NOMO-1 treated with DMSO at 0.1 percent for 48 hours (cell line): Measurements from ENCODE around the gene KRT5.

Experiments used
- DNase-seq: peaks from one replicate; lab custom pipeline; 2025; ENCODE audit not compliant: unreplicated experiment; lab: John Stamatoyannopoulos, UW

KRT5 gene

DNA sequence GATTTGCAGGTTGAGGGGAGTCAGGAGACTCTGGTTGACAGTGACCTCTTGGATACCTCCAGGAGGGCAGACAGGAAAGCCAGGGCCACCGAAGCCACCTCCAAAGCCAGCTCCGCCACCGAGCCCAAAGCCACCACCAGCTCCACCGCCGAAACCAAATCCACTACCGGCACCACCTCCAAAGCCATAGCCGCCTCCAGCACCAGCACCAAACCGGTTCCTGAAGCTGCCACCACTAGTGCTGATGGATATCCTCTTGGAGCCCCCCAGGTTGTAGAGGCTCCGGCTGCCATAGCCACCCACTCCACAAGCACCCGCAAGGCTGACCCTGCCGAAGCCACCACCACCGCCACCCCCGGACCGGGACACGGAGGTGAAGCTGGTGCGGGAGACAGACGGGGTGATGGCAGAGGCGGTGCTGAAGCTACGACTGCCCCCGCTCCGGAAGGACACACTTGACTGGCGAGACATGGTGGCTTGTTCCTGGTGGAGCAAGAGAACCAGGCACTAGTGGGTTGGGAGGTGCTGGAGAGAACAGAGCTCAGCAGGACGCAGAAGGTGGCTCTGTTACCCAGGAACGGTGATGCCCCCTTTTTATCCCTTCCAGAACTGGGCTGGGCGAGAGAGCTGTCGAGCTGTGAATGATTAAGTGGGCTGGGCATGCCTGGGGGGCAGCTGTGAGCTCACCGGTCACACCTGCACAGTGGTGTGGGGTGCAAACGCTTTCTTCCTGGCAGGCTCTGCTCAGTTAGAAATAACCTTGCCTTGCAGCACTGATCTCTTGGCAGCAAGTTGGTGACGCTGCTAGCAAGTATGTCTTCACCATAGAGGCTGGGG is at the start of gene KRT5:
Gene KRT5, minus strand, starts transcription at position 569 of the 837 bp plus-strand sequence. Its CDS starts 98 bp downstream, at position 471.
- no peak for DNase-seq

DNA sequence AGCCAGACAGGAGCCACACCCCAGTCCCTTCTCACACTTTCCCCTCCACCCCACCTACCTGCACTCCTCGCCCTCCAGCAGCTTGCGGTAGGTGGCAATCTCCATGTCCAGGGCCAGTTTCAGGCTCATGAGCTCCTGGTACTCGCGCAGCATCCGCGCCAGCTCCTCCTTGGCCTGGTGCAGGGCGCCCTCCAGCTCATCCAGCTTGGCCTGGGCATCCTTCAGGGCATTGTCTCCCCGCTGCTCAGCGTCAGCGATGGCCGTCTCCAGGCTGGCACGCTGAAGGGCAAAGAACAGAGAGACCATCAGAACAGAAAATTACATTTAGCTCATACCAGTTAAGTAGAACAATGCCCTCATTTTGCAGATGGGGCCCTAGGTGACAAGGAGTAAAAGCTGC is 47.9 kb upstream of the KRT5 start:
- no peak for DNase-seq

DNA sequence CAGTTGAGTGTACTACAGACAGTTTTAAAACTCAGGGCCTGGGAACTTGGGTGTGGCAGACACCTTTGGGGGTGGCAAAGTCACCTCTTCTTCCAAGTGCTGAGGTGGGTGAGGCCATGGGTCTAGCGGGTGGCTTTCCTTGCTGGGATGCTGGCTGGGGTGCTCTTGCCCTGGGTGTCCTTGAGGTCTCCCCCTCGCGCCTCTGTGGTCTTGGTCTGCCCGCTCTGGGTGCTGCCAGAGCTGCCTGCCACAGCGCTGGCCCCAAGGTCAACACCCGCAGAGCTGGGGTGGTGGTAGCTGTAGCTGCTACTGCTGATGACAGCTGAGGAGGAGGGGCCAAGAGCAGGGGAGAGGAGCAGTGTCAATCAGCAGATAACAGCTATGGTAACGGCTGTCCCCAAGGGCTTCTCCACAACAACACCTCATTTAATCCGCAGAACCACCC is 46.7 kb upstream of the KRT5 start:
- DNase-seq, result no peak

DNA sequence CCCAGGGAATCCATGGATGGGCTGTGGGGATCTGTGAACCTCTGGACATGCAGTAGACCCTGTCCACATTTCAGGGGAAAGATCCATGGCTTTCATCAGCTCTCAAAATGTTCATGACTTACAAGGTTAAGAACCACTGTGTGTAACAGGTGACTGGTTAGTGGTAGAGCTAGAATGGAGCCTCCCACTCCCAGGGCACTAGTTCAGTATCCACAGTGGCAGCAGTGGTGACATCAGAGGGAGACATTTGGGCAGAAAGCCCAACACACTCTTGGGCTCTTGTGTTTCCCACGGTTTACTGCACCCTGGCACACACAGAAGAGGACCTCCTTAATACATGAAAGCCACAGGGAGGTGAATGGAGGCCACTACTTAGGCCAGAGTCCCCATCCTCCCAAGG is 44.4 kb upstream of the KRT5 start:
- DNase-seq, result no peak

DNA sequence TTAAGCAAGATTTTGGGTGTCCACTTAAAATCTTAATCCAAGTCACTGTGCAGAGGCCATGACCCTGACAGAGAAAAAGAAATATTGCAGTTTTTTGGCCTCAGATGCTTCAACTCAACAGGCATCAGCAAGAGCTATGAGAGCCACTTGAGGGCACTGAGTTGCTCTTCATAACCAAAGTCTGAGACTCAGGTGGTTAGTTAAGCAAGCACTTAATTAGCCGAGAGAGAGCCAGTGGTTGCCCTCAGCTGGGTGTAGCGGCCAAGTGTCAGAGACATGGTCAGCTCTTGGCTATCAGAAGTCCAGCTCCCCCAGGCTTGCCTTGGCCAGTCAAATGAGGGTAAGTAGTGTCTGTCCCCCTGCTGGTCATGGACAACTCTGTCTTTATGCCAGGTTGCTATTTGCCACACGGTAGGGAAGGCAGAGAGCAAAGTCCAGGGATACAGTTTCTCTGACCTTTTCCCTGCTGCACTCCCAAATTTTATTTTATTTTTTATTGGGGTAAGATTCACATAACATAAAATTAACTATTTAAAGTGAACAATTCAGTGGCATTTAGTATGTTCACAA is 41.8 kb upstream of the KRT5 start:
- no peak for DNase-seq

DNA sequence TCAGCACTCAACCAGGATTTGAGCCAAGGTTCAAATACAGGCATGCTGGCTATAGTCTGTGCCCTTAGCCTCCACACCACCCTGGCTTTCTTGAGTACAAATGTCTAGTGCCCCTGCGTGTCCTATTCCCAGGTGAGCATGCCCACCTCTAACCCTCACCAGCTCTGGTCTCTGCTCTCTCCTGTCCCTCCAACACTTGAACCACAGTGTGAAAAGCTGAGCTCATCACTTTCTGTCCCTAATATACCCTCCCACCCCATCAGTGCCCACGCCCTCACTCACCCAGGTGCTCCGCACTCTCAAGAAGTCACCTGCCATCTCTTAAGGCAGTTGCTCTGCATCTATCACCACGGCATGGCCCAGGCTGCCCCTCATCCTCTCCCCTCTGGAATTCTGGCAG is 39.8 kb upstream of the KRT5 start:
- no peak for DNase-seq

DNA sequence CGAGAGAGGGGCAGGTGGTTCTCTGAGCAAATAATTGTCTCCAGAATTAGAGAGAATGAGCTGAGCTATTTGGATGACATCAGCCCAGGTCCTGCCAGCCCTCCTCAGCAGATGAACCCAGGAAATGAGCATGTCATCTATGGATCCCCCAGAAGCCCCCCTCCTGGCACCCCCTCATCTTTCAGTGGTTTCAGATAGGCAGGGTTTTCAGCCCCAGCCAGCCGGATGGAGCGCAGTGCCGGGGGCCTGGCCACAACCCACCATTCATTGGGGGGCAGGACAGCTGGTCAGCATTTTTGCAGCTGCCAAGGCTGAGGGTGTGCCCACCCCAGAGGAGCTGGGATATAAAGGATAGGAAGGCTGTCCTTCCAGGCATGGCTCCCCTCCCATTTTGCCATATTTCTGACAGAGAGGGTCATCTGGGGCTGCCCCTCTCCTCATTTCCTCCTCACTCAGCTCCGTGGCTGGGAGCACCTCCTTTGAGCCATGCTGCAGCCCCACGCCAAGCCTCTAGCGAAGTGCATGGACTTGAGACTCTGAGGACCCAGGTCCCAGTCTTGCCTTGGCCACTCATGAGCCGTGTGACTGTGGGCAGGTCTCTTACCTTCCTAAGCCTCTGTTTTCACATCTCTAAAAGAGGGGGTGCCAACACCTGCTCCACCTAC is 38.7 kb upstream of the KRT5 start:
- DNase-seq, result no peak

DNA sequence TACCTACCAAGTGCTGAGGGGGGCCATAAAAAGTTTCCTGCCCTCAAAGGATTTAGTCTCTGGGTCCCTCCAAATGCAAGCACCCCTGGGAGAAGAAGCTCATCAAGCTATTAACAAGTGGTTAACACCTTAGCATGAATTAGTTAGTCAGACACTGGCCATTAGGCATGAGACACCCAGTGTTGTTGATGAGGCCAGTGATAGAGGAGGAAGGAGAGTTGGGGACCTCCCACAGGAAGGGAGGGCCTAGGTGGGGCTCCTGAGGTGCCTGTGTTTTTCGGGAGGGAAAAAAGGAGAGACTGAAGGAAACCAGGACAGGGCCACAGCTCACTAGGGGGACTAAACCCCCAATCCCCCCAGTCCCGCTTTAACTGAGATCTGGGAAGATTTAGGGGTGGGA is 37.3 kb upstream of the KRT5 start:
- DNase-seq, result no peak

DNA sequence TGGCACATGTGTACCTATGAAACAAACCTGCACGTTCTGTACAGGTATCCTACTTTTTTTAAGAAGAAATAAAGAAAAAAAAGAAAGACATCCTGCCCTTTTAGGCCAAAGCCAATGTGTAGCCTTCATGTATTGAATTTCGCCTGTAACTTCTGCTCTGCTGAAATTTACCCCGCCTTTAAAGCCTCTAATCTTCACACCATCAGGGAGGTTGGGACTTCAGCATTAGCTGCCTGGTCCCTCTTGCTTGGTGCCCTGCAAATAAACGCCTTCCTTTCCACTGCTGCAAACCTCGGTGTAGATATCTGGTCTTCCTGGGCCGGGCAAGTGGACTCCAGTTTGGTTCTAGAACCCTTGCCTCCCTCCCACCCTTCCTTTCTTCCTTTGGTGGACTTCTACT is 35.4 kb upstream of the KRT5 start:
- no peak for DNase-seq

DNA sequence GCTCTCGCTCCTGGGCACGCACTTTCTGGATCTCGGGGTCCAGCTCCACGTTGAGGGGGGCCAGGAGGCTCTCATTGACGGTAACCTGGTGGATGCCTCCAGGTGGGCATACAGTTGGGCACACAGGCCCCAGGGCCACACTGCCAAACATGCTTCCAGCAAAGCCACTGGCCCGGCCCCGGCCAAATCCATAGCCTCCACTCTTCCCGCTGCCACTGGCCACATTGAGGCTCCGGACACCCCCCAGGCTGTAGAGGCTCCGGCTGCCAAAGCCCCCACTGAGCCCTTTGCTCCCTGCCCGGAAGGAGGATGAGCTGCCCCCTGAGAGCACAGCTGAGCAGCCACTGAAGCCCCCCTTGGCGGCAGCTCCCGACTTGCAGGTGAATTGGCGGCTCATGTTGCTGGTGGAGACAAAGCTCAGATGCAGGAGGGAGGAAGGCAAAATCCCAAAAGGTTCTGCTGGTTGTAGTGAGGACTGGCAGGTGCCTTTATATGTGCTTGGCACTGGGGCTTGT is 32.5 kb upstream of the KRT5 start, which contains the start of gene KRT71:
Gene KRT71, minus strand, starts transcription at position 465 of the 515 bp plus-strand sequence. Its CDS starts 68 bp downstream, at position 397.
- no peak for DNase-seq

DNA sequence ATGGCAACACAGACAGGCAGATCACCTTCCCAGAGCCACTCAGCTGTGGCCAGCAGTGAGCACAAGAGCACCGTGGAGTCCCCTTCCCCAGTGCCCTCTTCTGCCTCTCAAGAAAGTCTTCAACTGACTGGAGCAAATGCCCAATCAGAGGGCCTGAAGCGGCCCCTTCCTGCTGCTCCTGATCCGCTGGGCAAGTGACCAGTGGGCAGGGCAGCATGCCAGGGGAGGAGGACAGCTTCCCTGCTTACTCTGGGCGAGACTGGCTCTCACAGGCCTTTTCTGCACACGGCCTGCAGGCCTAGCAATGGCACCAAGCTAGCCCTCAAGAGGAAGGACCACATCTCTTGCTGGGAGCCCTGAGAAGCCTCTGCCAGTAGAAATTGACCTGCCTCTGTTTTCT is 31.9 kb upstream of the KRT5 start:
- DNase-seq, result no peak

DNA sequence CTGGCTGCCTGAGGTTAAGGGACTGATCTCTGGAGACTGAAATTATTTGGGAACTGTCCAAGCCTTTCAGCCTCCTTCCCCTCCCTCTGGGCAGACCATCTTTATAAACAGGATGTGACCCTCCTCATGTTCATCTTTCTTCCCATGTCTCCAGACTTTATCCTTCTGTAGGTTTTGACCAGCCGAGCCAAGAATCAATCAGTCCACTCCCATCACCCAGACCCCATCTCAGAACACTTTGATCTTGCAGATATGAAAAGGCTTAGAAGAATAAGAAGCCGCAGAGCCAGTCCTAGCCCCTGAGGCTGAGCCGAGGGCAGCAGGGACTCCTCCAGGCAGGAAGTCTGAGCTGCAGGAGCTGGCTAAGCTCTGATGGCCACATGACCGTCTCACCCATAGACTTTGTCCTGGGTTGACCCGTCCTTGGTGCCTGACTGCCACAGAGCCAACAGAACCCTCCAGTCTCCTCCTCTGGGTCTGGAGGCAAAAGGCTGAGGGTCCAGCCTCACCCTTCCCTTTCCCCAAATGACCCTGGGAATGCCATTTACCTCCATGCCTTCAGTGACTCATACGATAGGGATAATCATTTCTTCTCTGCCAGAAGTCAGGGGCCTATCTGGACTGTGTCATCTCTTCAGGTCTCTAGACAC is 31.1 kb upstream of the KRT5 start:
- no peak for DNase-seq

DNA sequence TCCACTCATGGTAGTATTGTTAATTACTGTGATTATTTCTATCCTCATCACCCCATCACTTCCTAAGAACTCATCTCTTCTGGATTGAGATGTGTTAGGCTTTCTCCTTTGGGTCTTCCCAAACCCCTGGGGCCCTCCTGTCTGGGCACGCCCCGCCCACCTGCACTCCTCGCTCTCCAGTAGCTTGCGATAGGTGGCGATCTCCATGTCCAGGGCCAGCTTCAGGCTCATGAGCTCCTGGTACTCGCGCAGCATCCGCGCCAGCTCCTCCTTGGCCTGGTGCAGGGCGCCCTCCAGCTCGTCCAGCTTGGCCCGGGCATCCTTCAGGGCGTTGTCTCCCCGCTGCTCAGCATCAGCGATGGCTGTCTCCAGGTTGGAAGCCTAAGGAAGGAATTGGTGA is 25.9 kb upstream of the KRT5 start:
- no peak for DNase-seq

DNA sequence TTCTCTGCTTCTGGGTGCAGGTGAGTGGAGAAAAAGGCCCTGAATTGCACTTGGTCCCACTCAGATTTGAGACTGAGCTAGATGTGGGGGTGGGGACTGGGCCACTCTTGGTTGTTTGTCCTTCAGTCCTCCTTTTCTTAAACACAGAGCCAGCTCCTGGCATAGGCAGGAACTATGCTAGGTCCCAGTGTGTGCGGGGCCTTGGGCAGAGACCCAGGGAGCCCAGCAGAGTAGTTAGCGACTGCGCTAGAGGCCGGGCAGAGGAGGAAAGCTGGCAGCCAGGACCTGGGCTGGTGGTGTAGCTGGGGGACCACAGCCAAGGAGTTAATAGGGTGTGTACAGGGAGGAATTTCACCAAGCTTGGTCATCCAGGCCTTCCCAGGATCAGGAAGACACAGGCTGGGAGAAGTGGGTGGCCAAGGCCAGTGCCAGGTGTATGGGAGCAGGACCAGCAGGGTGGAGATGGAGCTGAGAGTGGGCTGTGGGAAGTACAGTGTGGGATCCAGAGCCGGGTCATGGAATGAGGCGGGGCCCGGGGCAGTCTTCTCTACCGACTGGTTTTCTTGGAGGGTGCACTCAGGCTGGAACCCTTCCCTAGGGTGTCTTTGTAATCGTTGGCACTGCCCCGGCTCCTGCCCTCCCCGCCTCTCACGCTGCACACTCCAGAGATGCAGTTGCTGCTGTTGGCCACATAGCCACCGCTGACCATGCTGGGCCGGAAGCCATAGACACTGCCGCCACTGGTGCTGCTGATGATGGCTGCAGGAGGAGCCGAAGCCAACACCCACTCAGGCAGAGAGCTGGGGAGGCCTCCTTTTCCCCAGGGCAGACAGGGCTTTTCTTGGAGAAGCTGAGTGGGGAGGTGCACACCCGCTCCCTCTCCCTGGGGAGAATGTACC is 24.0 kb upstream of the KRT5 start:
- no peak for DNase-seq

DNA sequence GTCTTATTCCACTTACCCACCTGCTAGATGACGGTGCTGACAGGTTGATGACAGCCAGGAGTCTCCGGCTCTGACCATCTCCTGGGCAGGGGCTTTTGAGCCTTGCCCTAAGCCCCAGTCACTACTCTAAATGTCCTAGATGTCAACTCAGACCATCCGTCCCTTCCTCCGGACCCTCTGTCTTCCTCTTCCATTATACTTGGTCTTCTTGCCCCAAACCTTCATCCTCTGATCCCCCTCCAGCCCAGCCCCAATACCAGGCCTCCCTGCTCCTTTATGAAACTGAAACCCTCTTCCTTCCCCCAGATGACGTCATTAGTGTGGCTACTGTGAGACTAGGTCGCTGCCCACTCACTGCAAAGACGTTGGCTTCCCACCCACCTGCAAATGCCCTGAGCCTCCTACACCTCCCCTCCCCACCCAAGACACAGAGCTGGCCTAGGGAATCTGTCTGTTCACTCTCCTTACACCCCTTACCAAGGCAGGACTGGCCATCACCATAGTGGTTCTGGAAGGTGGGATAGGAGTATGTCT is 22.7 kb upstream of the KRT5 start:
- DNase-seq, result no peak

DNA sequence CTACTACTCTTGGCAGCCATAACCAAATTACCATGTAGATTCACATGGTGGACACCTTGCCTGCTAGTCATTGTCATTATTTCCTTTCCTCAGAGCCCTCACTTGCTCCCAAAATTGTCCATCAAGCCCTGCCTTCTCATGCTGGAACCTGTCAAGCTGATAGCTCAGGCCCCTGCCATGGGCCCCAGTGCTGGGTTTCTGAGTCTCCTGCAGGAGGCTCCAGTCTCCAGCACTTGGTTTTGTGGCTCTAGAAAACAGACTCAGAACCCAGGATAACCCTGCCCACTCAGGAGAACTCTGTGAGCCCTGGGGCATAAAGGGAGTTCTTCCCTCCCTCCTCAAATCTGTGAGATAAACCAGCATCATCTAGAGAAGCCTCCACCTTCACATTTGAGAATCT is 22.0 kb upstream of the KRT5 start:
- DNase-seq, result no peak

DNA sequence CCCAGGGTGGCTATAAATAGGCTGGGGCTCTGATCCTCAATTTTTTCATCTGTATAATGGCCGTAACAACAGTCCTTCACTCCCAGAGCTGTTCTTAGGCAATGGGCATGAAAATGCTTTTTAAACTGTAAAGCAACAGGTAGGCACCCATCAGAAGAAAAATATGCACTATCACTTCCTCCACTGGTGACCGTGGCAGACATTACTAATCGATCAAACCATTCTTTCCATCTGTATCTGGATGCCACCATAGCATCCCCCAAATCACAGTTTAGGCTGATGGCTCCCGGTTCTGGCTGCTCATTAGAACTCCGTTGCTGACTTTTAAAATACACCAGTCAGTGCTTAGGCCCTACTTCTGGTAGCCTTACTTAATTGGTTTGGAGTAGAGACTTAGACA is 21.5 kb upstream of the KRT5 start:
- no peak for DNase-seq

DNA sequence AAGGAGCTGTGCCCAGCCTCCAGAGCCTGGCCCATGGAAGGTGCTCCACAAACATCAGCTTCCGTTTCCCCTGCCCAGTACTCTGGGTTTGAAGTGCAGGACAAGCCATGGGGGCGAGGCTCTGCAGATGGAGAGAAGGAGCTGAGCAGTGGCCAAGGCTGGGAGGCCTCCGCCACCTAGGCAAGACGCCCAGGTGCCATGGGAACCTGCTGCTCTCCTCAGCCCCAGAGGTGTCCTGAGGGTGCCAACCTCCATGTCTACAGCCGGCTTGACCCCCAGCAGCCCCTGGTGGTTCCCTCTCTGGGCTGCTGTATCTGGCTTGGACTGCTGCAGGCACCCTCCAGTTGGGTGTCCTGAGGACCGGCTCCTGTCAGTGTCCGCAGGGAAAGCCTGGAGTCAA is 20.3 kb upstream of the KRT5 start:
- DNase-seq, result no peak

DNA sequence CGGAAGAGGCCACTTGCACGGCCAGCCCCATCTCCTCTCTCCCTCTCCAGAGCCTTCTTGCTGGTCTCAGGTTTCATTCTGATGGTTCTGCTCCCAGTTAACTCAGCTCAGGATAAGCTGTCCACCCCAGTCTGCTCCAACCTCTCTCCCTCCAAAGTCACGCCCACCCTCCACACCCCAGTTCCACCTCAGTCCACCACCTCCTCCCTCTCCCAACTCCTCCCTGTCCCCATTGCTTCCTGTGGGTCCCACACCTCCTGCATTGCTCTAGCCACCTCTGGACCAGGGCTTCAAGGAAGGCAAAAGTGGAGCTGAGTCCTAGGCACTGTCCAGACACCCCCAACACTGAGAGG is 19.6 kb upstream of the KRT5 start:
- DNase-seq, result no peak
